Activated CD8-positive, alpha-beta T cell treated with anti-CD3 and anti-CD28 coated beads, Interleukin-2, amount 10 ng/mL, durations not matched to agents 7 days and 5 days (primary cell): ENCODE data around the gene SHISAL1. TPM values are rescaled to one million over a fixed set of nuclear protein-coding genes. Genes with fewer than 3 reads are reported as not detected.

Experiments
- ATAC-seq: fragments of 150-1000 bp; cut with Tn5 transposase; one replicate; pipeline ENCODE4 v1.10.0; 2021; ENCODE audit warnings: moderate library complexity
- CTCF ChIA-PET: fragments of 350-600 bp; sonication (Branson Sonifier 250); formaldehyde crosslinking; loops from one replicate; lab custom pipeline; 2021; ENCODE audit warnings: antibody characterized with exemption; lab: Charles Lee
- POLR2A ChIA-PET: fragments of 350-600 bp; sonication (Branson Sonifier 250); formaldehyde crosslinking; loops from one replicate; lab custom pipeline; 2021; ENCODE audit warnings: antibody characterized with exemption; lab: Charles Lee
- DNase-seq: peaks from one replicate; pipeline ENCODE4 v3.0.0-alpha.2; 2020
- H3K27ac Mint-ChIP-seq: one replicate; pipeline ENCODE4 v1.8.0; 2021; ENCODE audit warnings: mild to moderate bottlenecking, mixed read lengths
- H3K27me3 Mint-ChIP-seq: one replicate; pipeline ENCODE4 v1.8.0; 2021; ENCODE audit warnings: low read depth, mixed read lengths
- H3K36me3 Mint-ChIP-seq: one replicate; pipeline ENCODE4 v1.8.0; 2021; ENCODE audit warnings: low read depth, mixed read lengths
- H3K4me1 Mint-ChIP-seq: one replicate; pipeline ENCODE4 v1.8.0; 2021; ENCODE audit warnings: low read depth, mixed read lengths
- H3K4me3 Mint-ChIP-seq: one replicate; pipeline ENCODE4 v1.8.0; 2021; ENCODE audit warnings: mild to moderate bottlenecking, mixed read lengths
- H3K9me3 Mint-ChIP-seq: one replicate; pipeline ENCODE4 v1.8.0; 2022; ENCODE audit warnings: mixed read lengths; ENCODE audit not compliant: insufficient read depth
- total RNA-seq, 2 experiments: library from RNA; stranded (reverse); gene quantifications; one replicate each; pipeline ENCODE4 v1.2.3, GENCODE V29; 2021

SHISAL1 gene
- total RNA-seq, 2 experiments from 2014 or later = not detected

DNA sequence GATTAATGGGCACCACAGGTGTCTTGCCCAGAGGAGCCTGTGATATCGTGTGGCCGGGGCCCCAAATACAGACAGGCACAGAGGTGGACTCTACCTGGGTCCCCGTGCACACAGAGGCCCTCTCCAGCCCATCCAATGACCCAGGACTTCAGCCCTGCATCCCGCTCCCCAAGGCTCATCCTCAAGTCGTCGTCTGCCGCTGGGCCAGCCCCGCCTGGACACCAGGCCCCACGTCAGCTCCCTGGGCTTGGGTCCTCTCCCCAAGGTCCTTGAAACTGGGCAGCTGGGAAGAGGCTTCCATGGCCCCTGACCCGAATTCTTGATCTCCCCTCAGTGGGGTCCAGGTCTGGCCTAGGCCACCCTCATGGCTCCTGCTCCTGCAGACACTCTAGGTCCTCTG, 20.2 kb downstream of the SHISAL1 start:
- ChIA-PET CTCF (no interaction called here), POLR2A (no interaction called here)
- DNase-seq (no peak), ATAC-seq (no peak)
- Mint-ChIP-seq H3K36me3 (no peaks in the 10 kb centered on the region), H3K4me1 (no peaks in the 10 kb centered on the region), H3K27ac (no peak overlapping the region), H3K27me3 (peaks cover 3% of the 10 kb centered on the region), H3K4me3 (no peak overlapping the region), H3K9me3 (no peaks in the 10 kb centered on the region)

DNA sequence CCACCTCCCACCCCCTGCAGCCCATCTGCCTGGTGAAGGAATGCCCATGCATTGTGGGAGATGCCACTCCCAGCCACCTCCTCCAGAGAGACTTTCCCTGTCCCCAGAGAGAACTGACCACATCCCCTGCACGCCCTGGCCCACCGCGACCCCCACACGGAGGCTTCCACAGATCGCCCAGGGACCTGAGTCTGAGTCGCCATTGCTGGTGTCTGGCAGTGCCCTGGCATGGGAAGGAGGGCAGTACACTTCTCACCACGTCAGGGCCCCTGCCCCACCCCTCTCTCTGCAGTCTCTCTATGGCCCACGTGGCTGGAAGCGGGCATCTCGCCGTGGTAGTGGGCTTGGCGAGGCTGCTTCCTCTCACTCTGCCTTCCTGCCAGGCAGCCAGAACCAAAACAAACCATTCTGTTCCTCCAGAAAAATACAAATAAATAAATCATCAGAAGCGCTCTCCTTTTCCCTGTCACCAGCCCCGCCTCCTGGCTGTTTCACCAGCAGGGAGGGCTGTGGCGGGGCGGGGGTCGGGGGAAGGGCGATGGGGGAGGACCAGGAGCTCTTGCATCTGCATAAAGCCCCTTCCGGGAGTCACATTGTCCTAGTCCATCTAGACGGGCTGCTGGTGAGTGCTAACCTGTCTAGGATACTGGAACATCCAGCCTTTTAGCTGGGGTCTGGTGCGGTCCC, 20.9 kb downstream of the SHISAL1 start:
- ChIA-PET CTCF (no interaction called here), POLR2A (no interaction called here)
- Mint-ChIP-seq H3K4me1 (no peaks in the 10 kb centered on the region), H3K9me3 (no peaks in the 10 kb centered on the region), H3K27ac (no peak overlapping the region), H3K4me3 (no peak overlapping the region), H3K27me3 (peaks cover 3% of the 10 kb centered on the region), H3K36me3 (no peaks in the 10 kb centered on the region)
- ATAC-seq (no peak), DNase-seq (no peak)

DNA sequence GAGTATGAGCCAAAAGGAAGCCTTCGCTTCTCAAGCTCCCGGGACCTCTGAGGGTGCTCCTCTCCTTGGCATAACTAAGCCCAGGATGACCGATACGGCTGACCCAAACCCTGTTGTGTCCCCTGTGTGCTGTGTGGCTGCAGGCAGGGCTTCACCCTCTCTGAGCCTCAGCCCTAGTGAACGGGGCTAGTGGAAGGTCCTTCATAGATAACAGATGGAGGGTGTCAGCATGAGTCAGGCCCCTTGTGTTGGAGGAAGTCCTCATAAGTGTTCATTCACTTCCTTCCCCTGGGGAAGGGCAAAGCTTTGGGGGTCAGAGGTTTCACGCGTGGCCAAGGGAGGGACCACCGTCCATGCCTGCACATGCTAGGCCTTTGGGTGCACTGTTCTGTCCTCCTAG, 21.5 kb downstream of the SHISAL1 start:
- no peaks in the 10 kb centered on the region for H3K9me3 Mint-ChIP-seq
- H3K4me3 Mint-ChIP-seq = no peak overlapping the region
- POLR2A ChIA-PET = no interaction called here
- peaks cover 3% of the 10 kb centered on the region for H3K27me3 Mint-ChIP-seq
- H3K4me1 Mint-ChIP-seq = no peaks in the 10 kb centered on the region
- ATAC-seq (no peak), DNase-seq (no peak)
- H3K27ac Mint-ChIP-seq = no peak overlapping the region
- CTCF ChIA-PET = no interaction called here
- no peaks in the 10 kb centered on the region for H3K36me3 Mint-ChIP-seq

DNA sequence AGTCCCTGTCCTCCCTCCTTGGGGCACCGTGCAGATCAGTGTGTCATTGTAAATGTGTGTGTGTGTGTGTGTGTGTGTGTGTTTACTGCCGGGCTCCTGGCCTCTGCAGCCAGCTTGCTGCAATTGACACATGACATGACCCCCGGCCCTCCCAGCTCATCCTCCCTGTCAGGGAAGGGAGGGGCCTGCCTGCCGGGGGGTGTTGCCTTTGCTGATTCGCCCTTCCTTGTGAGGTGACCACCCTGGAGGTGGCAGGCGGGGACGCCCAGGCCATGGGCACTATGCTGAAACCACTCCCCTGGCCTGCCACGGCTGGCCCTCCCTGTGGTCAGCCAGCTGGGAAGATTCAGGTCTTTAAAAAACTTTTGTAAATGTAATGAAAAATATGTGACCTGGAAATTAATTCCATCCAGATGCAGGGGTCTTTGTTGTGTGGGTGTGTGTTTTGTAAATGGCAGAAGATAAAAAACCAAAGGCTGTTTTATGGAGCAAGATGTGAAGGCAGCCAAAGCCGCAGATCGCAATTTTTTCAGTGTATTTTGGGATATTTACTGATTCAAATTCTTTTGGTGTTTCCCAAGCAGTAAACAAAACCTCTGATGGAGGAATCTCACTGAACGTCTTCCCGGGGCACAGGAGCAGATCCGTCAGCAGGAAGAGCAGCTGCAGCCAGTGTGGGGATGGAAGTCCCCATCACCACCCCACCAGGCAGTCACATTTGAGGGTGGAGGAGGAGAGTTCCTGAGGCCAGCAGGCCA, 23.2 kb downstream of the SHISAL1 start:
- Mint-ChIP-seq H3K9me3 (no peaks in the 10 kb centered on the region), H3K27ac (no peak overlapping the region), H3K27me3 (peaks cover 3% of the 10 kb centered on the region), H3K4me3 (no peak overlapping the region), H3K36me3 (no peaks in the 10 kb centered on the region), H3K4me1 (no peaks in the 10 kb centered on the region)
- ChIA-PET CTCF (no interaction called here), POLR2A (no interaction called here)
- no peak for DNase-seq
- ATAC-seq = no peak

DNA sequence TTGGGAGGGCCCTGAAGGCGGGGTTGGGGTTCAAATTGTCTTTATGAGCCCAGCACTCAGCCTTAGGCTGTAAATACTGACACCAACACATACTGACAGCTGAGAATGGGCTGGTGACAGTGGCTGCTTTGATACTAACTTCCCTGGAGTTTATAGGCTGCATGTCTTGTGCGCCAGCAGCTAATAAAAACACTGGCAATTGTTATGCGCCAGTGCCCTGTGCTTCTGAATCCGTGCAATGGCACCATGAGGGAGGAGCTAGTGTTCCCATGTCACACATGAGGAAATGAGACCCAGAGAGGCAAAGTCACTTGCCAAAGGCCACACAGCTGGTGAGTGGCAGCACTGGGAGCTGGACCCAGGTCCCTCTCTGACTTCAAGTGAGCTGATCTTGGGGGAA, 23.8 kb downstream of the SHISAL1 start:
- Mint-ChIP-seq H3K36me3 (no peaks in the 10 kb centered on the region), H3K9me3 (no peaks in the 10 kb centered on the region), H3K27ac (no peak overlapping the region), H3K27me3 (peaks cover under 1% of the 10 kb centered on the region), H3K4me1 (no peaks in the 10 kb centered on the region), H3K4me3 (no peak overlapping the region)
- CTCF ChIA-PET = no interaction called here
- POLR2A ChIA-PET = no interaction called here
- ATAC-seq (no peak), DNase-seq (no peak)

DNA sequence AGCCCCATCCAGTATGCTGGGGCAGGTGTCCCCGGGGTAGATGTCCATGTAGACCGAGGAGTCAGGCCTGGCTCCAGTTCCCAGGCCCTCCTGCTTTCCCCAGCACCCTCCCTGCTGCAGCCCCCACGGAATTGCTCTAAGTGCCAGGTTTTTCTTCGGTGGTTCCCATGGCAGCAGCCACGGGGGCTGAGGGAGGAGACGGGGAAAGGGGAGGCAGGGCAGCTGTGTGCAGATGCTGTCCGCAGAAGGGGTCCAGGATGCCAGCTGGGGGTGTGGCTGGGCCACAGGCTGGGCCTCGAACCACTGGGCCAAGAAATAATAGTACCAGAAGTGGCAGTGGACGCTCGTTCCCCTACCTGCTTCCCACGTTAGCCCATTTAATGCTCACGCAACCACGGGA, 25.0 kb downstream of the SHISAL1 start:
- Mint-ChIP-seq H3K4me1 (no peaks in the 10 kb centered on the region), H3K27ac (no peak overlapping the region), H3K9me3 (no peaks in the 10 kb centered on the region), H3K27me3 (no peaks in the 10 kb centered on the region), H3K36me3 (no peaks in the 10 kb centered on the region), H3K4me3 (no peak overlapping the region)
- CTCF ChIA-PET = no interaction called here
- POLR2A ChIA-PET = no interaction called here
- DNase-seq = no peak
- no peak for ATAC-seq

DNA sequence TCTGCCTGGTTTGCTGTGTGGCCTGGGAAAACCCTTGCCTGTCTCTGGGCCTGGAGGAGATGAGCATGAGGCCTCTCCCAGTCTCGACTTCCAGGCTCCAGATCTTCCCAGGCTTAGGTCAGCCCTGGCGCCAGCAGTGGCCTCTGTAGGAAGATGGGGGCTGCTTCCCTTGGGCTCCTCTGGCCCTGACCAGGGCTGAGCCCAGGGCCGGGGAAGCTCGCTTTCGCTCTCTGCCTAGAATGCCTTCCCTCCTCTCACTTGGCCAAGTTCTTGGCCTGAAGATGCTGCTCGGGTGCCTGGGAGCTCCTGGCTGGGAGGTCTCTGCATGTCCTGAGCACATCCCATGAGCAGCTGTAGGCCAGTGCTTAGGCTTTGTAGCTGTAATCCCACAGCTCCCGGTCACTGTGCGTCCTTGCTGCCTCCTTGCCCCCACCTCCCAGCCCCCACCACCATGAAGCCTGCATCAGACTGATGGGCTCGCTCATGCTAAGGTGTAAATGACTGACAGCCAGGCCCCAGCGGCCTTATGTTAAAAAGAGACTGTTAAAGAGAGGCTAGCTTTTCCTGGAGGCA, 25.5 kb downstream of the SHISAL1 start:
- H3K36me3 Mint-ChIP-seq = no peaks in the 10 kb centered on the region
- H3K4me3 Mint-ChIP-seq = no peak overlapping the region
- no peaks in the 10 kb centered on the region for H3K9me3 Mint-ChIP-seq
- no peak overlapping the region for H3K27ac Mint-ChIP-seq
- ChIA-PET POLR2A (no interaction called here), CTCF (no interaction called here)
- no peaks in the 10 kb centered on the region for H3K4me1 Mint-ChIP-seq
- no peak for ATAC-seq
- no peaks in the 10 kb centered on the region for H3K27me3 Mint-ChIP-seq
- no peak for DNase-seq

DNA sequence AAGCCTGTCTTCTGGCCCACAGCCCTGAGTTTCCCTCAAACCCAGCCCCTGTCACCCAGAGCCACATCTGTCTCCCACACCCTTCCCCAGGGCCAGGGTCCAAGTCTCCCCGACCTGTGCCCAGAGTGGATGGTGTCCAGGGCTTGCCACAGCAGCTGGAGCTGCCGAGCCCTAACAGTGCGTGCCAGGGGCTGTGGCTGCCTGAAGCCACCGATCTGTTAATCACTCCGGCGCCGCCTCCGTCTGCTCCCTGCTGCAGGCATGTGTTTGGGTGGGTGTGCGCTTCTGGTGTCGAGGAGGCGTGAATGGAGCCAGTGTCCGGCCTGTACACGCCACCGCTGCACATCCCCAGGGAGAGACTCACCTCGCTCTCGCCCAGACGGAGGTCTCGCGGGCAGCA, 26.1 kb downstream of the SHISAL1 start:
- Mint-ChIP-seq H3K27ac (no peak overlapping the region), H3K36me3 (no peaks in the 10 kb centered on the region), H3K9me3 (no peaks in the 10 kb centered on the region), H3K27me3 (no peaks in the 10 kb centered on the region), H3K4me1 (no peaks in the 10 kb centered on the region), H3K4me3 (no peak overlapping the region)
- ChIA-PET CTCF (no interaction called here), POLR2A (no interaction called here)
- no peak for ATAC-seq
- DNase-seq = no peak

DNA sequence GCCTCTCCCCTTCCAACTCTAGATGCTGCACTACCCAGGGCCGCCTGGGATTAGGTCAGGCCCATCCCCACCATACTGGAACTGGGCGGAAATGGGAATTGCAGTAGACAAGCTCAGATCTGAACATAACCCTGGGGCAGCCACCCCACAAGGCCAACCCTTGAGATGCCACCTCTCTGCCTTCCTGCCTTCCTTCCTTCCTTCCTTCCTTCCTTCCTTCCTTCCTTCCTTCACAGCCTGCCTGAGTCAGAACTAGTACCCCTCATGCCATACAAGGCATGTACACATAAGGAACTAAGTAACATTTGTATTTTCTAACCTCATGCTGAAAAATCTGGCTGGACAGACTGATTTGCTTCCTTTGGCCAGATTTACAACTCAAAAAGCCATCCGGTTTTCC, 28.0 kb downstream of the SHISAL1 start:
- Mint-ChIP-seq H3K36me3 (no peaks in the 10 kb centered on the region), H3K4me1 (no peaks in the 10 kb centered on the region), H3K27me3 (peaks cover 3% of the 10 kb centered on the region), H3K27ac (no peak overlapping the region), H3K4me3 (no peak overlapping the region), H3K9me3 (no peaks in the 10 kb centered on the region)
- ChIA-PET CTCF (no interaction called here), POLR2A (no interaction called here)
- ATAC-seq = no peak
- DNase-seq = no peak

DNA sequence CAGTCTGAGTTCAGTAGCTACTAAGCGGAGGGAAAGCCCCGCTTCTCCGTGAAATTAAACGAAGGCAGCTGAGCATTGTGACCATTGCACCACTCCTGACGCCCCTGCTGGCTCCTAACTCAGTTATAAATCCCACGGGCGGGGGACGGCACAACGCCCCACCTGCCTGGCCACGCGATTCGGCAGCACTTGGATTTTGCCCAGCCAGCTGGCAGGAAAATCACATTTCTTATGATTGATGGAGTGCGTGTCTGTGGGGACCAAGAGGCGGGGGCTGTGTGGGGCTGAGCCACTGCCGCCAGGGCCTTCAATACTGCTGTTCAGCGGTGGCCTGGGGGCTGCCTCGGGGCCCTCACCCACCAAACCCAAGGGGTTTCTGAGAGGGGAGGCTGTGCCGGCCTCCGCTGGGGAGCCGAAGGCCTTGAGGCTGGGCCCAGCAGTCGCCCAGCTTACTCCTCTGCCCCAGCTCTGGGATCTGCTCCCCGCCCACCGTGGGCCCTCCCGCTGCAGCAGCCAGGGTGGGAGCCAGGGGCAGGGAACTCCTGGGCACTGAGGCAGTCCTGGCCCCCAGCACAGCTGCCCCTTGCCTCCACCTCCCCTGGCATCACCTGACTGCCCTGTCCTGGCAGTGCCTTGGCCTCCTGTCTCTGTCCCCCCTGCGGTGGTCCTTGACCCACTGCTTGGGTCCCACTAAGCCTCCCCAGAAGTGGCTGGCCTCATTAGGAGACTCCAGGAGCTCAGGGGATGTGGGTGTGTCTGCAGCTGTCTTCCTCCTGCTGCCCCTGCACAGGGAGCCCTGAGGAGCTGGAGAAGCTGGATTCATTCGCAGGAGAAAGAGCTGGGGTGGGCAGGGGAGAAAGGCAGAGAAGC, 30.7 kb downstream of the SHISAL1 start:
- POLR2A ChIA-PET = interaction anchor here (0.5 kb wide), 1 partner anchor 23 kb away, joined by 3 read pairs; no protein-coding TSS in a partner anchor
- H3K9me3 Mint-ChIP-seq = no peaks in the 10 kb centered on the region

DNA sequence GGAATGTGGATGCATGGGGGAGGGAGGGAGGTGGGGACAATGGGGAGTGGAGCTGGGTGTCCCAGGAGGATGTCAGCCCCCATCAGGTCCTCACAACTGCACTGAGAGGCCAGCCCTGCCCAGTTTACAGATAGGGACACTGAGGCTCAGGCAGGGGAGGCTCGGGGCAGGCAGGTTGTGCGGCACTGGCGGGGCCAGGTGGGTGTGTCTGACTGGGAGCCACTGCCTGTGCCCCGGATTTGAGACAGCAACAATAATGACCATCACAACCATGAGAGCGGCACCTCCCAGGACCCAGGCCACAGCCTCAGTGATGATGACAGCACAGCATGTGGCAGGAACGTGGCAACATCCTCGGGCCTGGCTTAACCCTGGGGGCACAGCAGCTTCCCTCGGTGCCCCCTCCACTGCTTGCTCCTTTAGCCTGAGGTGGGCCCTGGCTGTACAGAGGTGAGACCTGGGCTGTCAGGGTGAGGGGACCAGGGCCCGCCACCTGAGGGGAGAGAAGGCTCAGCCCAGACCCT, 32.0 kb downstream of the SHISAL1 start:
- ChIA-PET CTCF (no interaction called here), POLR2A (no interaction called here)
- Mint-ChIP-seq H3K9me3 (no peaks in the 10 kb centered on the region), H3K36me3 (no peaks in the 10 kb centered on the region), H3K27me3 (peaks cover 13% of the 10 kb centered on the region), H3K27ac (no peak overlapping the region), H3K4me3 (no peak overlapping the region), H3K4me1 (no peaks in the 10 kb centered on the region)
- ATAC-seq = no peak
- no peak for DNase-seq

More for the DNA sequence above, 30.7 kb downstream of the SHISAL1 start:
- no peak overlapping the region for H3K4me3 Mint-ChIP-seq
- CTCF ChIA-PET = no interaction called here
- DNase-seq (no peak), ATAC-seq (no peak)
- H3K27ac Mint-ChIP-seq = no peak overlapping the region
- peaks cover 13% of the 10 kb centered on the region for H3K27me3 Mint-ChIP-seq
- no peaks in the 10 kb centered on the region for H3K4me1 Mint-ChIP-seq
- no peaks in the 10 kb centered on the region for H3K36me3 Mint-ChIP-seq

DNA sequence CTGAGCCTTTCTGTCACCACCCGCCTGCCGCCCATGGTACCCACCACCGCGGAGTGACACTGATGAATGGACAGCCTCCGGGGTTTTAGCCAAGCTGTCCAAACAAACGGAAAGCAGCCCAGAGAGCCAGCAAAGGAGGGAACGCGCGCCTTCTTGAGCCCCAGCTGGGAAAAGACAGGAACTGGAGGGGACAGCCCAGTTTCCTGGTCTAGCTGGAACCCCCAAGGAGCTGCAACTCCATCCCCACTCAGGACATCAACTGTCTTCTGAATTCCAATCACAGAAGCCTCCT, 33.7 kb downstream of the SHISAL1 start:
- Mint-ChIP-seq H3K27ac (no peak overlapping the region), H3K27me3 (peaks cover 15% of the 10 kb centered on the region), H3K4me1 (no peaks in the 10 kb centered on the region), H3K36me3 (no peaks in the 10 kb centered on the region), H3K9me3 (no peaks in the 10 kb centered on the region), H3K4me3 (no peak overlapping the region)
- POLR2A ChIA-PET = no interaction called here
- no peak for DNase-seq
- CTCF ChIA-PET = no interaction called here
- ATAC-seq = no peak
